Body of pancreas (tissue), 4 donors: ENCODE measurements around the gene PRKCB.

ENCODE experiments used
- CTCF ChIP-seq, 7 experiments: fragments of 450-650 bp in 4 of 7; fragments of 200-600 bp in 3 of 7; sonication (generic) in 3 of 7; IDR thresholded peaks; one replicate each; pipeline ENCODE4 v1.5.1; 2016 to 2019; ENCODE audit warnings: antibody characterized with exemption in 7 of 7
- POLR2A ChIP-seq, 3 donors: fragments of 450-650 bp; IDR thresholded peaks; one replicate each; pipeline ENCODE4 v1.6.1; 2016; ENCODE audit warnings: antibody characterized with exemption in 3 of 3, mild to moderate bottlenecking in 2 of 3

- TF ChIP-seq CTCF (IDR thresholded peaks at IDR 0.05) (no peak), POLR2A (IDR thresholded peaks at IDR 0.05) (no peak)
Observed at GRCh38 chr16:24009955-24010354, 174.2 kb downstream of the PRKCB start.
